ENCODE measurements around the gene SLC44A1. TPM values are rescaled to one million over a fixed set of nuclear protein-coding genes. Genes with fewer than 3 reads are reported as not detected.
A peak's percentile ranks its signal among the peaks of the same experiment; 100 is the strongest.

The SLC44A1 gene
- total and polyA plus RNA-seq, 10 of the 15 experiments (the other 5 are each of a cell fraction or from before 2014, with no cell fraction given) = 2.4 to 21.2 (median 12.4) TPM

- no peak for TF ChIP-seq PKNOX1 (IDR thresholded peaks at IDR 0.05)
- peak; percentile 79 to 91 (median 87) for TF ChIP-seq CTCF (IDR thresholded peaks at IDR 0.05 in 2 of 3, conservative IDR thresholded peaks at IDR 0.05 in 1 of 3; ENCODE audit: control insufficient read depth in 2 of 3, extremely low read depth in 1 of 3, insufficient read depth in 1 of 3, low read depth in 3 of 3, low read length in 3 of 3)
- no peak for TF ChIP-seq ZBTB11 (CRISPR knock-in tag; IDR thresholded peaks at IDR 0.05)
- peak; percentile 76 for TF ChIP-seq YY1 (IDR thresholded peaks at IDR 0.05; ENCODE audit: low read depth, low read length)
- TF ChIP-seq SMARCA5 (IDR thresholded peaks at IDR 0.05) = 0 out of 2 replicates have a peak, but pooled peaks have one; percentile 27
- 0 out of 2 replicates have a peak, but pooled peaks have one; percentile 42 for TF ChIP-seq ZNF207 (IDR thresholded peaks at IDR 0.05; ENCODE audit: borderline replicate concordance)
- no peak for TF ChIP-seq PAX5 (IDR thresholded peaks at IDR 0.05; ENCODE audit: borderline replicate concordance, low read depth, low read length)
- peak; percentile 98 for TF ChIP-seq RAD21 (IDR thresholded peaks at IDR 0.05; ENCODE audit: insufficient read depth, low read depth, low read length)
- TF ChIP-seq REST (IDR thresholded peaks at IDR 0.05; ENCODE audit: low read depth, low read length) = no peak
- TF ChIP-seq HDAC6 (IDR thresholded peaks at IDR 0.05; ENCODE audit: unreplicated experiment) = no peak
- TF ChIP-seq MYC (IDR thresholded peaks at IDR 0.05; ENCODE audit: insufficient read depth, insufficient read length, insufficient replicate concordance, low read length, severe bottlenecking) = no peak
- TF ChIP-seq IRF4 (IDR thresholded peaks at IDR 0.05; ENCODE audit: low read depth, low read length) = 0 out of 2 replicates have a peak, but pooled peaks have one; percentile 29
These were observed 170.7 kb downstream of the SLC44A1 start (continued) for GRCh38 chr9:105414947-105415661.

Data from GM12878 (cell line).